ENCODE results near the gene ZC3H15. TPM values are rescaled to one million over a fixed set of nuclear protein-coding genes. Genes with fewer than 3 reads are reported as not detected.
"Not testable (repeated sequence)": the region's sequence is repeated elsewhere in the genome, so short reads cannot be mapped to it uniquely, and the experiment has no call there.

ZC3H15 gene
- polyA plus RNA-seq (2012; ENCODE audit: insufficient read depth, insufficient read length, low read depth) = 52.2 TPM

- Histone ChIP-seq H3K27me3 (no peaks in the 10 kb centered on the region), H3K4me1 (no peaks in the 10 kb centered on the region), H3K9me3 (no peaks in the 10 kb centered on the region), H3K4me3 (ENCODE audit: low read depth, low read length) (peak within 1 kb of the TSS; percentile 82), H3K36me3 (no peaks in the 10 kb centered on the region)
- peak; percentile 92 for DNase-seq
- no peak for TF ChIP-seq CTCF (IDR thresholded peaks at IDR 0.05; ENCODE audit: low read depth, low read length)
Observed at GRCh38 chr2:186485871-186486650, at the start of gene ZC3H15. ZC3H15 (plus strand) TSS chr2:186486260; CDS start chr2:186486383, 123 bp downstream.

DNA sequence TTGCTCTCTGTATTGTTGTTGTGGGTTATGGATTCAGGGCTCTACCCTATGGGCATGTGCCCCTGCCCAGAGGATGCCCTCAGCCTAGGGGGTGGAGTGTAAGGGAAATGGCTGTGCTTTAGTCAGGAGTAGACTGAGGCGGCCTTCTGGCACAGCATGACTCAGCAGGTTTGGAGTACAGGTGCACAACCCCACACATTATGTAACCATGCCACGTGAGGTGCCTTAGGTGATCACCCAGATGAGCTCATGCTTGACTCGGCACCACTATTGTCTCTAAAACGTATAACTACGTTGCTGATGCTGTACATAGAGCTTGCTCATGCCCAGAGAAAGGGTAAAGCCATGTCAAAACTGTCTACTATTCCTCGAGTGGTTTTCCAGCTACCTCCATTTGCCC, 48.3 kb upstream of the ZC3H15 start:
- H3K4me3 ChIP-seq (ENCODE audit: low read depth, low read length) = no peak overlapping the region
- no peak for DNase-seq
- no peak for TF ChIP-seq CTCF (IDR thresholded peaks at IDR 0.05; ENCODE audit: low read depth, low read length)
- H3K27me3 ChIP-seq = no peaks in the 10 kb centered on the region
- no peaks in the 10 kb centered on the region for H3K36me3 ChIP-seq
- H3K4me1 ChIP-seq = no peaks in the 10 kb centered on the region
- no peaks in the 10 kb centered on the region for H3K9me3 ChIP-seq

DNA sequence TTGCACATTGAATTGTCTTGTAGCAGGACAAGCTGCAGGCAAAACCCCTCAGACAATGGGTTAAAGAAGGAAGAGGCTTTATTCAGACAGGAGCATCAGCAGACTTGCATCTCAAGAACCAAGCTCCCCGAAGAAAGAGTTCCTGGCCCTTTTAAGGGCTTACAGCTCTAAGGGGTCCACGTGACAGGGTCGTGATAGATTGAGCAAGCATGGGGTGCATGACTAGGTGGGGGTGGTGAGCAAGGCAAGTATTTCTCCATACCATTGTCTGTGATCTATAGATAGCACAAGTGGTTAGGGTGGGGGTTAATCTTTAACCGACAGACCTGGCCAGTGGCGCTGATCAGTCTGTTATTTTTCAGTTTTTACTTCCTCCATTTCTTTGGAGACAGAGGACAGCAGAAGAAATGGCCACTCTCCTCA, 46.4 kb upstream of the ZC3H15 start:
- not testable (repeated sequence) for H3K27me3 ChIP-seq; H3K4me3 ChIP-seq (ENCODE audit: low read depth, low read length); DNase-seq; H3K36me3 ChIP-seq; H3K9me3 ChIP-seq; H3K4me1 ChIP-seq

- Histone ChIP-seq H3K4me1 (no peaks in the 10 kb centered on the region), H3K36me3 (no peaks in the 10 kb centered on the region), H3K4me3 (ENCODE audit: low read depth, low read length) (no peak overlapping the region), H3K9me3 (no peaks in the 10 kb centered on the region), H3K27me3 (no peaks in the 10 kb centered on the region)
- no peak for DNase-seq
- TF ChIP-seq CTCF (IDR thresholded peaks at IDR 0.05; ENCODE audit: low read depth, low read length) = no peak
Observed at GRCh38 chr2:186440506-186440905, 45.6 kb upstream of the ZC3H15 start.

- no peaks in the 10 kb centered on the region for H3K36me3 ChIP-seq
- H3K9me3 ChIP-seq = no peaks in the 10 kb centered on the region
- TF ChIP-seq CTCF (IDR thresholded peaks at IDR 0.05; ENCODE audit: low read depth, low read length) = no peak
- DNase-seq = no peak
- H3K4me1 ChIP-seq = no peaks in the 10 kb centered on the region
- H3K27me3 ChIP-seq = no peaks in the 10 kb centered on the region
- no peak overlapping the region for H3K4me3 ChIP-seq (ENCODE audit: low read depth, low read length)
Observed at GRCh38 chr2:186442885-186443284, 43.2 kb upstream of the ZC3H15 start.

DNA sequence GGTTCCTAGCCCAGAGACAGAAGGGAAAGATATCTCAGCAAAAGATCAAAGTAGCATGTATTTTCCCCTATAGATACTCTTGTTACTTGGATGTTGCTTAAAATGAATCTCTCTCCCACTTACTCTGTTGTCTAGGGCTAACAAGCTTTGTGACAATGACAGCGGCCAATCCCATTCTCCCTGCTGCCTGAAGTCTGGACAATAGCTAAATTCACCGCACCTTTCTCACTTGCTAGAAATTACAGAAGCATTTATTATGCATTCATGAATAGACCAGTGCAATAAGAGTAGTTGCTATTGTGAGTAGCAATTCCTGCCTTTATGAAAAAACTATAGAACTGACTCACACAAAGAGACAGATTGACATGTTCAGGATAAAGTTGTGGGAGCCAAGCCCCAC, 42.2 kb upstream of the ZC3H15 start:
- H3K27me3 ChIP-seq = no peaks in the 10 kb centered on the region
- H3K9me3 ChIP-seq = no peaks in the 10 kb centered on the region
- no peak overlapping the region for H3K4me3 ChIP-seq (ENCODE audit: low read depth, low read length)
- H3K4me1 ChIP-seq = no peaks in the 10 kb centered on the region
- no peak for TF ChIP-seq CTCF (IDR thresholded peaks at IDR 0.05; ENCODE audit: low read depth, low read length)
- DNase-seq = no peak
- H3K36me3 ChIP-seq = no peaks in the 10 kb centered on the region

All from BE2C (cell line).